SH-SY5Y (cell line): ENCODE data around the gene KCNE1.

Experiments
- GATA2 ChIP-seq: IDR thresholded peaks from 2 replicates; pipeline ENCODE4 v1.6.1; 2011; ENCODE audit warnings: mild to moderate bottlenecking, low read depth, low read length
- GATA3 ChIP-seq: IDR thresholded peaks from 2 replicates; pipeline ENCODE4 v1.6.1; 2011; ENCODE audit warnings: low read depth, mild to moderate bottlenecking, low read length, moderate library complexity

Gene KCNE1

DNA sequence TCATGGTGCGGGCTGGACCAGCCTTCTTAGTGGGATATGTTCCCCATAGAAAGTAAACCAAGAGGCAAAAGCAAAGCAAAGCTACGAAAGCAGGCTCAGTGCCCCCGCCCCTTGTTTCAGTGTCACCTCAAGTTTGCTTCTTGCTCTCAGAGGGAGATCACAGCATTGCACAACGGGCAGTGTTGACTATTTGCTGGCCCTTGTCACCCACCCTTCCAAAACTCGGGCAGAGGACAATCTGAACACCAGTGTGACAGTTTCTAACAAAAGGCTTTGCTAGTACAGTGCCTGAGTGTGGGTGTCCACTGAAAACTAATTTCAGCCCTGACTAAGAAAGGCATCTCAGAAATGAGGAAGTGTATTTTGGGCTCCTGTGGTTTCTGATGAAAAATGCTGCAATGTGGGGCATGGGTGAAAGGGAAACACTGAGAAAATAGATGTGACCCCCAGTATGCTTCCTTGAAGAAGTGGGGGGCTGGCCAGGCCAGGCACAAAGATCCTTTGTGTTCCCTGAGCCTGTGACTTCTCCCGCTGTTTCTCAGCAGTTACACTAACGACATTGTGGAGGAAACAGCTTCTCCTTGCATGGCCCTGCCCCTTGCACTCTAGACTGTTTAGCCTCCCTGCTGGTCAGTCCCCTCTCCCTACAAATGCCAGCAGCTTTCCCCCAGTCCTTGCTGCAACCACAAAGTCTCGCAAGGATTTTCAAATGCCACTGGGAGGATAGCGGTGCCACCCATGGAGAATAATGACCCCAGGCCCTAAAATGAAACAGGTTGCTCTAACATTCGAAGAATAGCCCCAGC, 33.3 kb upstream of the KCNE1 start:
- TF ChIP-seq GATA3 (no peak), GATA2 (no peak)

- TF ChIP-seq GATA3 (no peak), GATA2 (no peak)
These were observed 32.1 kb upstream of the KCNE1 start for GRCh38 chr21:34544032-34544496.

GRCh38 chr21:34543017-34543416, 31.0 kb upstream of the KCNE1 start:
- TF ChIP-seq GATA3 (no peak), GATA2 (no peak)

GRCh38 chr21:34540206-34540605, 28.2 kb upstream of the KCNE1 start:
- no peak for TF ChIP-seq GATA2
- TF ChIP-seq GATA3 = no peak

GRCh38 chr21:34537838-34538237, 25.8 kb upstream of the KCNE1 start:
- TF ChIP-seq GATA2 = no peak

DNA sequence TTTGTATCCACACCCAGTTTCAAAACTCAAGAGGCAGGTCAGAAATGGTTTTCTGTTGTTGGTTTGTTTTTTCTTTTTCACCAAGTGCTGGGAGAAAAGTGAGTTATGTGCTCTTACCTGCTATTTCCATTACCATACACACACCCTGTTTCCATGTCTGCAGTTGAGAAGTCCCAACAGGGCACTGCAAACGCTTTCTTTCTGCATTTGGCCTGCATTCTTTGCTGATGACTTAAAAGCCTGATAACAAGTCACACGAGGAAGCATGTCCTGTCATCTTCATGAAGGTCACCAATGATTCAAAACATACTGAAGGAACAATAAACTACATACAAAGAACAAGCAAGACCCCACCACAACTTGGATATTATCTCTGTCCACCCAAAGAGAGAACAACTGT, 24.8 kb upstream of the KCNE1 start:
- TF ChIP-seq GATA3 (no peak), GATA2 (no peak)

GRCh38 chr21:34536311-34536710, 24.3 kb upstream of the KCNE1 start:
- TF ChIP-seq GATA3 (no peak), GATA2 (no peak)

DNA sequence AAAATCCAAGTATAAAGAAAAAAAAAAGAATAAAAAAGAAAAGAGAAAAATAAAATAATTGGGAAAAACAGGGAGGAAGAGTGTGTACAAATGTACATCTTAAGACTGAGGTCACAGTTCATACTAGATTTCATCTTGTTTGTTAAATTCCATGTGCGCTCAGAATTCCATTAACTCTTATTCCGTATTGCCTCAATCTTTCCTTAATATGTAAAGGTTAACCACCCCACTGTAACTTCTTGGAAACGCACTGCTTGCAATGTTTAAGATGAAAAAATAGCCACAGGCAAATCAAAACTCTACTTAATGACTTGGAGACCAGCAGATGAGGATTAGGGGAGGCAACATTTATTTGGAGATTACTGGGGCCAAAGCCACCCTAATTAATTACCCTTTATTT, 23.9 kb upstream of the KCNE1 start:
- TF ChIP-seq GATA2 (no peak), GATA3 (no peak)

DNA sequence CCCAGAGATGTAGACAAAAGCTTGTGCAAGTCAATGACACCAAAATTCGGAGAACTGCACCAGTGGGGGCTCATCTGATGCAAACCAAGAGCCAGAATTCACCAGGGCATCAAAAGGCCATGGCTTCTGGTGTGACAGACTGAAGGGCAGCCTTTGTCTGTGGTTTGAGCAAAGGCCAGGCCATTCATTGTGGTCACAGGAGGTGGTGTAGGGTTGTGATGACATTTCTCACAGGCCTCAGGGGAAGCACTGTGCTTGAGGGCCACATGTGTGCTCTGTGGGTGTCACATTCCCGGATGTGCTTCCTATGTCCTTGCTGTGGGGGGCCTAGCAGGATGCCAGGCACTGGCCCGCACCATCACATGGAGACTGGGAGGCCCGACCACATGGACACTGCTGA, 22.5 kb upstream of the KCNE1 start:
- no peak for TF ChIP-seq GATA2
- TF ChIP-seq GATA3 = no peak

- TF ChIP-seq GATA3 = no peak
- no peak for TF ChIP-seq GATA2
These were observed 21.9 kb upstream of the KCNE1 start for GRCh38 chr21:34533938-34534337.

DNA sequence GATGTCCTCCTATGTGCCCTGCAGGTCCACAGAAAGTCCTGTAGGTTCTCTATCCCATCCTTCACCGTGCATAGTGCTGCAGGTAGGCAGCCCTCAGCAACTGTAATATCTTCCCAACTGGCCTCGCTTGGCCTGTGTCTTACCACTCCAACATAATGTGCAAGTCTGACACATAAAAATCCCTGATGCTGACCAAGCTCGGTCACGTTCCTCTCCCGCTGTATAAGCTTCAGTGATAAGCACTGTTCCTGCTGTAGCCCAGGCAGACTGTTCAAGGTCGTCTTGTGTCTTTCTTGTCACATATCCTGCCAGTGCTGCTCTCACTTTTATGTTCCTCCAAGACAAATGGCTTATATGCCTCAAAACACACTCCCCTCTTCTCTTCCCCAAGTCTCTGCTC, 19.4 kb upstream of the KCNE1 start:
- TF ChIP-seq GATA3 = no peak
- no peak for TF ChIP-seq GATA2

DNA sequence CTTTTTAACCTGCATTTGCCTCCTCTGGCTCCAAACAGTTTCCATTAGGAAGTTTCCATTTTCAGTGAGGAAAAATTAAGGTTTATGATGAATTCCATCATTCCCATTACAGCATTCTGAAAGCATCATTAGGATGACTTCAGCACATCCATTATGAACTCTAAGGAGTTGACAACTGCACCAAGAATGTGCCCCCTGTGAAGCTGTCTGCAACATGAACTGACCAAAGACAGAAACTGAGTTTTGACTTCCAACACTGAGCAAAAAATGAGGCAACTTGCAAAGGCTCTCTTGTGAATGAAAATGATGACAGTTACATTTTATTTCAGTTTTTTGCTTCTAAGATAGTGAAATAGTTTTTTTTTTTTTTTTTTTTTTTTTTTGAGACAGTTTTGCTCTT, 18.3 kb upstream of the KCNE1 start:
- no peak for TF ChIP-seq GATA2
- no peak for TF ChIP-seq GATA3

DNA sequence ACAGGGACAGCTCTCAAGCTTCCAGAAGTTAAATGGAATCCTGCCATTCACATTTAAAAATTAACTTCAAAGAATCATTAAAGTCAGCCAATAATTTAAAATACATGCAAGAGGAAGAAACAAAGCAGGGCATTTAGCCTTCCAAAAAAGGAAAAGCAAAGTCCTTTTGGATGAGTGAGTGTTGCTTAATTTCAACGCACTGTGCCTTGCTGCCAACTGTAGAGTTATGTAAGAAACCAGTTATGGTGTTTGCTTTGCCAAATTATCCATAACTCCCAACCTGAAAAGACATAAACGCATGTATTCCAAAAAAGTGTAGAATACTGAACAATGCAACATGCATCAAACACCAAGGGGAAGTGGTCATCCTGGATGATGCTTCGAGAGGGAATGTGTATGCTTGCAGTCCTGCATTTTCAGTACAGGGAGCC, 16.1 kb upstream of the KCNE1 start:
- TF ChIP-seq GATA2 (no peak), GATA3 (no peak)

- no peak for TF ChIP-seq GATA2
- TF ChIP-seq GATA3 = no peak
These were observed 14.7 kb upstream of the KCNE1 start for GRCh38 chr21:34526618-34527290.

- TF ChIP-seq GATA2 (no peak), GATA3 (no peak)
These were observed 14.2 kb upstream of the KCNE1 start for GRCh38 chr21:34526241-34526617.
